ENCODE data around the gene ADAMTS1.
"Not testable (repeated sequence)": the region's sequence is repeated elsewhere in the genome, so short reads cannot be mapped to it uniquely, and the experiment has no call there.

Gene ADAMTS1

DNA sequence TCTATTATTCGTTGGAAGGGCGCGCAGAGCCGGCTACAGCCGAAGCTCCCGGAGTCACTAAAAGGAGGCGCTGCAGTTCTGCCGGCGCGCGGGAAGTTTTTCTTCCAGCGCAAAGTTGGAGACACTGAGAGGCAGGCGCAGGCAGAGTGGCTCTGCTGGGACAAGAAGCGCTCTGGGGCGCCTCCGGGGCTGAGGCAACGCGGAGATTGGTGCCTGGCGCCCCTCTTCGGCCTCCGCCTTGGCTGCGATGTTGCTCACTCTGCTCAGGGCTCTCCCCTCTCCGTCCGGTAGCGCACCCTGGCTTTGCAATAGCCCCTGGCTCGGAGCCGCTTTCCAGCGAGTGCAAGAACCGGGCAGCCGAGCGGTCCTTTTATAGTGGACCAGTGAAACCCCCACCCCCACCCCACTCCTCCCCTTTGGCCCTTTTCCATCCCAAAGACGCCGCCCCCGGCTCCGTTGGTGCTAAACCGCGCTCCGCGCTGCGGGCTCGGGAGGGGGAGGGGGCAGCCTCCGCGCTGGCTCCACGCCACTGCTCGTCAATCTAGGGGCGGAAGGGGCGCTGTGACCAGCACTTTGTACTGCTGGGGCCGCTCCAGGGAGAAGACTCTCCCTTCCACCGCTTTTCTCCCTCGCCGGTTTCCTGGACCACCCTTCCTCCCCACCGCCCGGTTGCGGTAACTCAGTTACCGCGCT lies at the start of gene ADAMTS1:
TSS of gene ADAMTS1 (minus strand) at position 344 of the 693 bp plus-strand sequence. CDS start 455 bp downstream, outside the sequence.
- DNase-seq (ENCODE audit: low spot score) = no peak

DNA sequence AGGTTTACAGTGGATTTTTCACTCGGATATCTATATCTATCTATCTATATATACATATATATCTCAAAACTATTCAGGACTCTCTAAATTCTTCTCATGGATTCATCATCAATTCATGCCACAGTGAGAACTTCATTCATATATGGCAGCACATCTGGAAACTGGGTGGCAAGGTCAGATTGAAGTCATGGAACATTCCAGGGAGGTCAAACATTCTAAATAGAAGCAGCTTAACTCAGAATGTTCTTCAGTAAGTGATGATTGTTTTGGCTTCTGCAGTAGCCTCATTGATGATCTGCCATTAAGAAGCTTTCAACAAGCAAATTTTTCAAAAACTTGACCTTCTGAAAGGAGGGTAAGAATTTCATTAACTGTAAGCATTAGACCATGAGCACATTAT lies 46.9 kb upstream of the ADAMTS1 start:
- no peak for DNase-seq (ENCODE audit: low spot score)

GRCh38 chr21:26888931-26889330 lies 43.7 kb upstream of the ADAMTS1 start:
- DNase-seq (ENCODE audit: low spot score) = no peak

GRCh38 chr21:26888256-26888655 lies 43.0 kb upstream of the ADAMTS1 start:
- DNase-seq (ENCODE audit: low spot score) = no peak

- no peak for DNase-seq (ENCODE audit: low spot score)
Measured at GRCh38 chr21:26887251-26887650, 42.0 kb upstream of the ADAMTS1 start.

DNA sequence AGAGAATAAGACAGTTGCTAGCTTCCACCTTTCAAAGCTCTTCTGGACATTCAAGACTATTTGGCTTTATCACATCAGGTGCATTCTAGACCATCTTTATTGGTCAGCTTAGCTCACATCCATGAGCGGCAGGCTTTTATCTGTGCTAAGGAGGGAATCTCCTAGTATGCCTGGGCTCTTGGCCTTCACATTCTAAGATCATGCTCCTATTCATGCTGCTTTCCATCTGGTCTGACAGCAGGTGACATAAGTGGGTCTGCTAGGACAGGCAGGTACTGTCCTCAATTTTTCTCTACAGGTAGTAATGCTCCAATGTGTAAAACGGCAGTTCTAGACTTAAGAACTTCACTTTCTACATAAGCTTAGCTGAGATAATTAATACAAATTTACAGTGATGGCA lies 39.2 kb upstream of the ADAMTS1 start:
- no peak for DNase-seq (ENCODE audit: low spot score)

DNA sequence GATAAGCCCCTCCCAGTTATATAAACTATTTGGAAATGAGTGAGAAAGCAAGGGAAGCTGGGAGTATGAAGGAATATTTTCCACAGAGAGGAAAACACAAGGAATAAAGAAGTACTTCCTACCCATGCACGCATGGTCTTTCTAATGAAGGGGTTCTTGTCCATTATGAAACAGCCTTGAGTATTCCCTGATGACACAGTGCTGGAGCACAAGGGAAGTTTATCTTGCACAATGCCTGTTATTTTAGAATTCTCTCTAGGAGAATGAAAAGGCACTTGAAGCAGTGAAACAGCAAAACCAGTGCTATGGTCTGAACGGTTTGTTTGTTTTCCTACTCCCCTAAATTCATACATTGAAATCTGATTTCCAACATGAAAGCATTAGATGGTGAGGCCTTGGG lies 38.6 kb upstream of the ADAMTS1 start:
- DNase-seq (ENCODE audit: low spot score) = no peak

GRCh38 chr21:26881504-26882228 lies 36.5 kb upstream of the ADAMTS1 start:
- peak; percentile 18 for DNase-seq (ENCODE audit: low spot score)

- DNase-seq (ENCODE audit: low spot score) = no peak
Measured at GRCh38 chr21:26877018-26877417, 31.8 kb upstream of the ADAMTS1 start.

DNA sequence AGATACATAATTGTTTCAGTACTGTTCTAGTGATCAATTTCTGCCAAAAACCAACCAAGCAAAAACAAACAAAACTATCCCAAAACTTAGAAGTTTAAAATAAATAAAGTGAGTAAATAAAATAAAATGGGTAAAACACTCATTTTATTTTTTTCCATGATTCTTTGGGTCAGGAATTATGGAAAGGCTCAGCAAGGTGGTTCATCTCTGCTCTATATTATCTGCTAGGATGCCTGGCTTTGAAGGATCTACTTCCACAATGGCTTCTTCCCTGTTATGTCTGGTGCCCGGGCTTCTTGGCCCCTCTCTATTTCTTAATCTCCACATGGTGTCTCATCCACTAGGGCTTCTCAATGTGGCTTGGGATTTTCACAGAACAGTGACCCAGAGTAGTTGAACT lies 29.1 kb upstream of the ADAMTS1 start:
- no peak for DNase-seq (ENCODE audit: low spot score)

GRCh38 chr21:26865857-26866256 lies 20.6 kb upstream of the ADAMTS1 start:
- no peak for DNase-seq (ENCODE audit: low spot score)

DNA sequence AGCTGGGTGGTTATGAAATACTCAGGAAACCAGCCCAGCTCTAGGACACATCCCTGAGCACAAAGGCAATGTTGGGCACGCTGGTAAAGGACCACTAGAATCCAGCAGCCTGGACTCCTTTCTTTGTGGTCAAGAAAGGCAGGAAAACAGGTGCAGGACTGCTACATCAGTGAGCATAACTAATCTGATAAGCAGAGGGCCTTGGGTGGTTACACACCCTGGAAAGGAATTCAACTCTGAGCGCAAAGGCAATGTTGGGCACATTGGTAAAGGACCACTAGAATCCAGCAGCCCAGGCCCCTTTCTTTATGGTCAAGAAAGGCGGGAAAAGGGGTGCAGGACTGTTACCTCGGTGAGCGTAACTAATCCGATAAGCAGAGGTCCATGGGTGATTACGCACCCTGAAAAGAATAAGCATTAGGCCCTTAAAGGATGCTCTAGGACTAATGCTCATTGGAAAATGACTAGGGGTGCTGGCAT lies 11.7 kb upstream of the ADAMTS1 start:
- DNase-seq (ENCODE audit: low spot score) = not testable (repeated sequence)

DNA sequence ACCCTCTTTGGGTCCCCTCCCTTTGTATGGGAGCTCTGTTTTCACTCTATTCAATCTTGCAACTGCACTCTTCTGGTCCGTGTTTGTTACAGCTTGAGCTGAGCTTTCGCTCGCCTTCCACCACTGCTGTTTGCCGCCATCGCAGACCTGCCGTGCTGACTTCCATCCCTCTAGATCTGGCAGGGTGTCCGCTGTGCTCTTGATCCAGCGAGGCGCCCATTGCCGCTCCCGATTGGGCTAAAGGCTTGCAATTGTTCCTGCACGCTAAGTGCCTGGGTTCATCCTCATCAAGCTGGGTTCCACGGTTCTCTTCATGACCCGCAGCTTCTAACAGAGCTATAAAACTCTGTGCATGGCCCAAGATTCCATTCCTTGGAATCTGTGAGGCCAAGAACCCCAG lies 9.5 kb upstream of the ADAMTS1 start:
- not testable (repeated sequence) for DNase-seq (ENCODE audit: low spot score)

GRCh38 chr21:26852423-26852822 lies 7.2 kb upstream of the ADAMTS1 start:
- DNase-seq (ENCODE audit: low spot score) = no peak

- no peak for DNase-seq (ENCODE audit: low spot score)
Measured at GRCh38 chr21:26851109-26851944, 6.1 kb upstream of the ADAMTS1 start.

DNA sequence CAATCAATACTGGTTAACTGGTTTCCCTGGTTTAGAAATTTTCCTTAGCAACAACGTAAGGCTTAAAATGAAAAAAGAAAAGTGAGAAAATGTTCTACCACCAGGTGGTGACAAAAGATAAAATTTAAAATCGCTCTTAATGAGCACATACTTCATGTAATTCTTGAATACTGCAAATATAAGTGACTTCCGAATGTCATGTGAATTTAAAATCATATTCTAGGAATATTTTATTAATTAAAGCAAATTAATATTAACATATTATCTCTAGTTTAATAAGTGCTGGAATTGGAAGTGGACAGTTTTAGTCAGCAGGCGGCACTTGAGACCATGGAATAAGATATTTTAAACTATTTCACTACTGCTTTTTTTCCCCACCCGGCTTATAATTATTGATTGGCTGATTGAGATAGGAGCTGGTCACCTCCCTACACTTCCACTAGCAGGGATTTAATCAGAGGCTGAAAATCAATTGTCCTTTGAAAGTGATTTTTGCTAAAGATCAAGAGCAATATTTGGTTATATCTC lies 5.0 kb upstream of the ADAMTS1 start:
- peak; percentile 58 for DNase-seq (ENCODE audit: low spot score)

GRCh38 chr21:26849428-26850115 lies 4.4 kb upstream of the ADAMTS1 start:
- DNase-seq (ENCODE audit: low spot score) = peak; percentile 61

DNA sequence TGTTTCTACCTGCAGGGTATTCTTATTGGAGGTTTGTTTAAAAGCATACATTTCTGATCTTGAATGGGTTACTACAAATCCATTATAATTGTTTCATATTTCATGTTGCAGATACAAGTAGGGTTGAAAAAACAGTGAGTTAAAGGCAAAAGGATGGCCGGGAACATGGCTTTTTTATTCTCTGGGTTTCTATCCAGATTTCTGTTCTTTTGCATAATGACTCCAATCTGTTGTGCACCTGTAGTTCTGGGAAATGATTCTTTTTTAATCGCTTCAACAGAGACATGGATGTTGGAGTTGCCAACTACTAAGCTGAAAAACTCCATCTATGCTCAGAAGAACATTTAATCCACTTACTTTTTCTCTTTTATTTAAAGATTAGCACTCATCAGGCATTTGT lies 2.7 kb upstream of the ADAMTS1 start:
- DNase-seq (ENCODE audit: low spot score) = no peak

GRCh38 chr21:26847002-26847401 lies 1.8 kb upstream of the ADAMTS1 start:
- no peak for DNase-seq (ENCODE audit: low spot score)

- DNase-seq (ENCODE audit: low spot score) = no peak
Measured at GRCh38 chr21:26846036-26846931, 1.1 kb upstream of the ADAMTS1 start.

- no peak for DNase-seq (ENCODE audit: low spot score)
Measured at GRCh38 chr21:26845759-26846035, 488 bp upstream of the ADAMTS1 start.
